GM10266 (cell line): ENCODE results near the gene IFI27L1.

Source experiments
- DNase-seq: peaks from one replicate; pipeline ENCODE4 v3.0.0; 2012; ENCODE audit errors: extremely low spot score
- TF ChIP-seq, protein P1 (sequence below): IDR thresholded peaks from 2 replicates; pipeline ENCODE4 v1.5.1; 2012; ENCODE audit warnings: mild to moderate bottlenecking, low read depth; ENCODE audit not compliant: control insufficient read depth, insufficient read depth; ENCODE audit errors: missing control alignments

IFI27L1 gene

GRCh38 chr14:94099006-94099405 lies 17.9 kb downstream of the IFI27L1 start:
- DNase-seq, result no peak
- TF ChIP-seq, protein P1, sequence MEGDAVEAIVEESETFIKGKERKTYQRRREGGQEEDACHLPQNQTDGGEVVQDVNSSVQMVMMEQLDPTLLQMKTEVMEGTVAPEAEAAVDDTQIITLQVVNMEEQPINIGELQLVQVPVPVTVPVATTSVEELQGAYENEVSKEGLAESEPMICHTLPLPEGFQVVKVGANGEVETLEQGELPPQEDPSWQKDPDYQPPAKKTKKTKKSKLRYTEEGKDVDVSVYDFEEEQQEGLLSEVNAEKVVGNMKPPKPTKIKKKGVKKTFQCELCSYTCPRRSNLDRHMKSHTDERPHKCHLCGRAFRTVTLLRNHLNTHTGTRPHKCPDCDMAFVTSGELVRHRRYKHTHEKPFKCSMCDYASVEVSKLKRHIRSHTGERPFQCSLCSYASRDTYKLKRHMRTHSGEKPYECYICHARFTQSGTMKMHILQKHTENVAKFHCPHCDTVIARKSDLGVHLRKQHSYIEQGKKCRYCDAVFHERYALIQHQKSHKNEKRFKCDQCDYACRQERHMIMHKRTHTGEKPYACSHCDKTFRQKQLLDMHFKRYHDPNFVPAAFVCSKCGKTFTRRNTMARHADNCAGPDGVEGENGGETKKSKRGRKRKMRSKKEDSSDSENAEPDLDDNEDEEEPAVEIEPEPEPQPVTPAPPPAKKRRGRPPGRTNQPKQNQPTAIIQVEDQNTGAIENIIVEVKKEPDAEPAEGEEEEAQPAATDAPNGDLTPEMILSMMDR, result no peak

DNA sequence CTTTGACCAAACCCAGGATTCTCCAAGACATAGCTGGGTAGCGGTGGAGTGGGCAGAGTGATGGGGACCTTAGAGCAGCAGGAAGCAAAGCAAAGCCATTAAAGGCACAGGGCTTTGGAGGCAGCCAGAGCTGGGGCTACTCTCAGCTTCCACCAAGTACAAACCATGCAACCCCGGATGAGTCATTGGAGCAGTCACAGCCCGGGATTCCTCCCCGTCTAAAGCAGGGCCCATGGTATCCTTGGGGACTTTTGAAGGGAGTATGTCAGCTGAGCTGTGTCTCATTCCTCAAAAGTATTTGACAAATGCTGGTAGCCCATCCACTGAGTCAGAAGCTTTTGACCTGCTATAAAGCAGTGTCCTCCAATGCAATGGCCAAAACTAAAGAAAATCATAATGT lies 19.7 kb downstream of the IFI27L1 start:
- no peak for DNase-seq
- TF ChIP-seq, protein P1, result no peak

- TF ChIP-seq, protein P1, result no peak
- no peak for DNase-seq
Observed at GRCh38 chr14:94101748-94102147, 20.6 kb downstream of the IFI27L1 start.

- DNase-seq, result no peak
- TF ChIP-seq, protein P1, result no peak
Observed at GRCh38 chr14:94102768-94103482, 21.8 kb downstream of the IFI27L1 start.

DNA sequence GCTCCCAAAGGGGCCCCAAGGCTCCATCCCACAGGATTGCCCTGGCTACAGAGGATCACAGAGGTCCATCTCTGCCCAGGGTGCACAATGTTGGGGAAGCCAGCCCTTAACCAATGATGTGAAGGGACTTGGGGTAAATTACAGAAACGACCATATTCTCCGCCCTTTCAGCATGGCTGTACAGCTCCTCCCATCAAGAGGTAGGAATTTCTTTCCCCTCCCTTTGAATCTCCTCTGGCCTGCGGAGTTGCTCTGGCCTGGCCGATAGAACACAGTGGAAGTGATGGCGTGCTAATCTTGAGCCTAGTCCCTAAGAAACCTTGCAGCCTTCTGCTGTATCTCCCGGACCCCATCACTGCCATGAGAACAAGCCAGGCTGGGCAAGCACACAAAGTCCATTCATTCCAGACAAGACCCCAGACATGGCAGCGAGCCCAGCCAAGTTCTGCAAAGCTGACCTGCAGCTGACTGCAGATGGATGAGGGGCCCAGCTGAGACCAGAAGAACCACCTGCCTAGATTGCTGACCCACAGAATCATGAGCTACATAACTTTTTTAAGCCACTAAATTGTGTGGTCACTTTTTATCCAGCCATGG lies 22.5 kb downstream of the IFI27L1 start:
- no peak for DNase-seq
- TF ChIP-seq, protein P1, result no peak

DNA sequence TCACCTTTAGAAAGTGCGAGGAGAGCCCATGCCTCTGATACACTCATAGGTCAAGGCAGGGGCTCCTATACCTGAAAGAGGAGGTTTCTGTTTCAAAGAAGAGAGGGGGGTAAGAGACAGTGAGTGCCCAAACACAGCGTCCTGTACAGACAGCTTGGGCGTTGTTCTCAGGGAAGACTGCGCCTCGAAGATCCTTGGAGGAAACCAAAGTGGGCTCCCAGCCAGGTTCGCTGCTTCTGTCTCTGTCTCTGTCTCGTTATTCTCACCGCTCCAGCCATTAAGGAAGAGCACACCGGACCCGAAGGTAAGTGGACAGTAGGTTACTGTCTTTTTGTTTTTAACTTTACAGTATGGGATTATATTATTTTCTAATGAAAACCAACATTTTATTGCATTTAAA lies 23.6 kb downstream of the IFI27L1 start:
- no peak for DNase-seq
- TF ChIP-seq, protein P1, result no peak

GRCh38 chr14:94109915-94110250 lies 28.8 kb downstream of the IFI27L1 start:
- no peak for DNase-seq
- TF ChIP-seq, protein P1, result no peak
